Testis (tissue), 2 donors: ENCODE measurements around the gene IFTAP.

Source experiments
- POLR2A ChIP-seq: fragments of 450-650 bp; IDR thresholded peaks from one replicate; pipeline ENCODE4 v1.6.1; 2017; ENCODE audit warnings: antibody characterized with exemption, mild to moderate bottlenecking, moderate library complexity
- TF ChIP-seq, protein P1 (sequence below), 3 experiments: fragments of 450-650 bp in 2 of 3; fragments of 200-600 bp in 1 of 3; sonication (generic) in 1 of 3; IDR thresholded peaks; one replicate each; pipeline ENCODE4 v1.5.1; 2016 to 2019; ENCODE audit warnings: antibody characterized with exemption in 3 of 3, mild to moderate bottlenecking in 2 of 3, moderate library complexity in 1 of 3

DNA sequence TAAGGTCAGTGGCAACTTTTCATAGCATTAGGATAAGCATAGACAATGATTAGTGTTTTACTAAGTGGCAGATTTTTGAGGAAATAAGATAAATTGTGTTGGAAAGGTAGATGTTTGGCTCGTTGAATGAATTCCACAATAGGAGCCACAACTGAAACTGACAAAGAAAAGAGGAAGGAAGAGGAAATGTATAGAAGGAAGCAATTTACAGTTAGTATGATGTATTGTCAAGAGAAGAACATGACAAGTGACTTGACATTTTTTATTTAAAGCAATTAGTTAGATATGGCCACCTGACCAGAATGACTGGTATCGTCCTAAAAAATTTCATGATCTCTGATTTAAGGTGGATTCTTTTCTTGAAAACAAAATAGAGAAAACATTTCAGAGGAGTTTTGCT, 6.9 kb downstream of the IFTAP start:
- TF ChIP-seq POLR2A, result no peak
- TF ChIP-seq, protein P1, sequence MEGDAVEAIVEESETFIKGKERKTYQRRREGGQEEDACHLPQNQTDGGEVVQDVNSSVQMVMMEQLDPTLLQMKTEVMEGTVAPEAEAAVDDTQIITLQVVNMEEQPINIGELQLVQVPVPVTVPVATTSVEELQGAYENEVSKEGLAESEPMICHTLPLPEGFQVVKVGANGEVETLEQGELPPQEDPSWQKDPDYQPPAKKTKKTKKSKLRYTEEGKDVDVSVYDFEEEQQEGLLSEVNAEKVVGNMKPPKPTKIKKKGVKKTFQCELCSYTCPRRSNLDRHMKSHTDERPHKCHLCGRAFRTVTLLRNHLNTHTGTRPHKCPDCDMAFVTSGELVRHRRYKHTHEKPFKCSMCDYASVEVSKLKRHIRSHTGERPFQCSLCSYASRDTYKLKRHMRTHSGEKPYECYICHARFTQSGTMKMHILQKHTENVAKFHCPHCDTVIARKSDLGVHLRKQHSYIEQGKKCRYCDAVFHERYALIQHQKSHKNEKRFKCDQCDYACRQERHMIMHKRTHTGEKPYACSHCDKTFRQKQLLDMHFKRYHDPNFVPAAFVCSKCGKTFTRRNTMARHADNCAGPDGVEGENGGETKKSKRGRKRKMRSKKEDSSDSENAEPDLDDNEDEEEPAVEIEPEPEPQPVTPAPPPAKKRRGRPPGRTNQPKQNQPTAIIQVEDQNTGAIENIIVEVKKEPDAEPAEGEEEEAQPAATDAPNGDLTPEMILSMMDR (IDR thresholded peaks at IDR 0.05), result no peak
